ENCODE results near the gene ETFBKMT. TPM values are rescaled to one million over a fixed set of nuclear protein-coding genes. Genes with fewer than 3 reads are reported as not detected.
"Not testable (repeated sequence)": the region's sequence is repeated elsewhere in the genome, so short reads cannot be mapped to it uniquely, and the experiment has no call there.

The ETFBKMT gene
- total RNA-seq, 1 donor from 2014 or later = 2.2 TPM

DNA sequence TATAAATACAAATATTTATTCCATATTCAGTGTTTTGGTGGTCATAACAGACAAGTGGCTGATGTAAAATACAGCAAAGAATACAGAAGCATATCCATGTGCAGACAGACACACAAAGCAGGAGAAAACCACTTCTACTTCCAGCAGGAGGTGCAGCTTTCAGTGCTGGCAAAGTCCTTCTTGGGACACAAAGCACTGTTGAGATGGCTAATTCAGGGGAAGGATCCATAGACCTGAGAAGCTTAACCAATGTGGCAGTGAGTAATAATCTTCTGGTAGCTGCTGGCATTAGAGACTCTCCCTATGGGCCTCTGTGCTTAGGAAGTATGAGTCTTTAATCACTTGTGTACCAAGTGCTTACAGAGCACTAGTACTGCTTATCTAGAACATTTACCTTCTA is 42.6 kb downstream of the ETFBKMT start:
- TF ChIP-seq, protein P1, sequence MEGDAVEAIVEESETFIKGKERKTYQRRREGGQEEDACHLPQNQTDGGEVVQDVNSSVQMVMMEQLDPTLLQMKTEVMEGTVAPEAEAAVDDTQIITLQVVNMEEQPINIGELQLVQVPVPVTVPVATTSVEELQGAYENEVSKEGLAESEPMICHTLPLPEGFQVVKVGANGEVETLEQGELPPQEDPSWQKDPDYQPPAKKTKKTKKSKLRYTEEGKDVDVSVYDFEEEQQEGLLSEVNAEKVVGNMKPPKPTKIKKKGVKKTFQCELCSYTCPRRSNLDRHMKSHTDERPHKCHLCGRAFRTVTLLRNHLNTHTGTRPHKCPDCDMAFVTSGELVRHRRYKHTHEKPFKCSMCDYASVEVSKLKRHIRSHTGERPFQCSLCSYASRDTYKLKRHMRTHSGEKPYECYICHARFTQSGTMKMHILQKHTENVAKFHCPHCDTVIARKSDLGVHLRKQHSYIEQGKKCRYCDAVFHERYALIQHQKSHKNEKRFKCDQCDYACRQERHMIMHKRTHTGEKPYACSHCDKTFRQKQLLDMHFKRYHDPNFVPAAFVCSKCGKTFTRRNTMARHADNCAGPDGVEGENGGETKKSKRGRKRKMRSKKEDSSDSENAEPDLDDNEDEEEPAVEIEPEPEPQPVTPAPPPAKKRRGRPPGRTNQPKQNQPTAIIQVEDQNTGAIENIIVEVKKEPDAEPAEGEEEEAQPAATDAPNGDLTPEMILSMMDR (IDR thresholded peaks at IDR 0.05; ENCODE audit: insufficient read depth, low read depth, low read length) = no peak
- TF ChIP-seq EZH2 (IDR thresholded peaks at IDR 0.05; ENCODE audit: insufficient read depth, low read length) = no peak
- Histone ChIP-seq H3K79me2 (ENCODE audit: insufficient read depth, low read length) (no peaks in the 10 kb centered on the region), H3K9ac (ENCODE audit: low read length) (no peak overlapping the region), H3K36me3 (ENCODE audit: insufficient read depth, low read length) (no peaks in the 10 kb centered on the region), H3K9me3 (ENCODE audit: insufficient read depth, low read depth, low read length) (no peaks in the 10 kb centered on the region), H3K4me3 (ENCODE audit: insufficient read depth, low read depth, low read length) (no peak overlapping the region), H3K27me3 (ENCODE audit: insufficient read depth, low read length) (no peaks in the 10 kb centered on the region), H4K20me1 (ENCODE audit: insufficient read depth, low read length) (no peaks in the 10 kb centered on the region), H3K4me1 (ENCODE audit: insufficient read depth, low read length) (no peaks in the 10 kb centered on the region), H2AFZ (ENCODE audit: low read depth, low read length) (no peak overlapping the region), H3K4me2 (ENCODE audit: low read length) (no peak overlapping the region), H3K27ac (ENCODE audit: low read depth, low read length) (no peak overlapping the region)
- no peaks in the 10 kb centered on the region for H3K4me1 Mint-ChIP-seq (ENCODE audit: low read depth, unreplicated experiment)
- FAIRE-seq = no peak
- DNase-seq (ENCODE audit: low read depth) = peak; percentile 16
- H3K9me3 Mint-ChIP-seq (ENCODE audit: unreplicated experiment) = no peaks in the 10 kb centered on the region
- H3K4me3 Mint-ChIP-seq (ENCODE audit: unreplicated experiment) = no peak overlapping the region
- no peaks in the 10 kb centered on the region for H3K36me3 Mint-ChIP-seq (ENCODE audit: low read depth, unreplicated experiment)
- H3K27ac Mint-ChIP-seq (ENCODE audit: unreplicated experiment) = no peak overlapping the region
- H3K27me3 Mint-ChIP-seq (ENCODE audit: low read depth, unreplicated experiment) = no peaks in the 10 kb centered on the region

DNA sequence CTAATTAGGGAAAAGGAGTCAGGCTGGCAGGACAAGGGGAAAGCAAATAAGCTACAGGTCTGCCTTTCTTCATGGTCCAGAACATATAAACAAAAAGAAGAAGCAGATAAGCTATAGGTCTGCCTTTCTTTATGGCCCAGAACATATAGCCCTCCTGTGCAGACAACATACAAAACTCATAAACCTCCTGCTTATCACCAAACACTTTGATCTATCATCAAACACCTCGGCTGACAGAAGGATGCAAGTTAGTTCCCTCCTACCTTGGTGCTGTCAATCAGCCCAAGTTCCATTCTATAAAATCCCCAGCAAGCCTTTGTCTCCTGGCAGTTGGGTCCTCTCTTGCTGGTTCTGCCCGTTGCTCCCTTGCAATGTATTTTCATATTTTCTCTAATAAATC is 46.1 kb downstream of the ETFBKMT start:
- Mint-ChIP-seq H3K36me3 (ENCODE audit: low read depth, unreplicated experiment) (peaks cover 7% of the 10 kb centered on the region), H3K4me1 (ENCODE audit: low read depth, unreplicated experiment) (no peaks in the 10 kb centered on the region), H3K9me3 (ENCODE audit: unreplicated experiment) (peaks cover 12% of the 10 kb centered on the region), H3K27me3 (ENCODE audit: low read depth, unreplicated experiment) (no peaks in the 10 kb centered on the region), H3K4me3 (ENCODE audit: unreplicated experiment) (no peak overlapping the region), H3K27ac (ENCODE audit: unreplicated experiment) (no peak overlapping the region)
- no peak for TF ChIP-seq EZH2 (IDR thresholded peaks at IDR 0.05; ENCODE audit: insufficient read depth, low read length)
- TF ChIP-seq, protein P1 (IDR thresholded peaks at IDR 0.05; ENCODE audit: insufficient read depth, low read depth, low read length) = no peak
- Histone ChIP-seq H3K4me3 (ENCODE audit: insufficient read depth, low read depth, low read length) (no peak overlapping the region), H3K36me3 (ENCODE audit: insufficient read depth, low read length) (no peaks in the 10 kb centered on the region), H3K79me2 (ENCODE audit: insufficient read depth, low read length) (no peaks in the 10 kb centered on the region), H2AFZ (ENCODE audit: low read depth, low read length) (no peak overlapping the region), H3K27me3 (ENCODE audit: insufficient read depth, low read length) (no peaks in the 10 kb centered on the region), H3K9ac (ENCODE audit: low read length) (no peak overlapping the region), H3K4me2 (ENCODE audit: low read length) (no peak overlapping the region), H3K27ac (ENCODE audit: low read depth, low read length) (no peak overlapping the region), H4K20me1 (ENCODE audit: insufficient read depth, low read length) (no peaks in the 10 kb centered on the region), H3K9me3 (ENCODE audit: insufficient read depth, low read depth, low read length) (no peaks in the 10 kb centered on the region), H3K4me1 (ENCODE audit: insufficient read depth, low read length) (no peaks in the 10 kb centered on the region)
- no peak for FAIRE-seq
- DNase-seq (ENCODE audit: low read depth) = no peak

DNA sequence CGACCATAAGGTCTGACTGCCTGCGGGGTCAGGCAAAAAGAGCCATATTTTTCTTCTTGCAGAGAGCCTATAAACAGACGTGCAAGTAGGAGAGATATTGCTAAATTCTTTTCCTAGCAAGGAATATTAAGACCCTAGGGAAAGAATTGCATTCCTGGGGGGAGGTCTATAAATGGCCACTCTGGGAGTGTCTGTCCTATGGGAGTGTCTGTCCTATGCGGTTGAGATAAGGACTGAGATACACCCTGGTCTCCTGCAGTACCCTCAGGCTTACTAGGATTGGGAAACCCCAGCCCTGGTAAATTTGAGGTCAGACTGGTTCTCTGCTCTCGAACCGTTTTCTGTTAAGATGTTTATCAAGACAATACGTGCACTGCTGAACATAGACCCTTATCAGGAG is 48.6 kb downstream of the ETFBKMT start:
- not testable (repeated sequence) for H3K4me2 ChIP-seq (ENCODE audit: low read length); H2AFZ ChIP-seq (ENCODE audit: low read depth, low read length); H3K4me1 ChIP-seq (ENCODE audit: insufficient read depth, low read length); H3K27ac ChIP-seq (ENCODE audit: low read depth, low read length); H3K27me3 Mint-ChIP-seq (ENCODE audit: low read depth, unreplicated experiment); H3K9ac ChIP-seq (ENCODE audit: low read length); H3K27ac Mint-ChIP-seq (ENCODE audit: unreplicated experiment); H3K9me3 ChIP-seq (ENCODE audit: insufficient read depth, low read depth, low read length); H3K79me2 ChIP-seq (ENCODE audit: insufficient read depth, low read length); H3K27me3 ChIP-seq (ENCODE audit: insufficient read depth, low read length); H3K4me3 Mint-ChIP-seq (ENCODE audit: unreplicated experiment); H3K36me3 Mint-ChIP-seq (ENCODE audit: low read depth, unreplicated experiment); H3K4me3 ChIP-seq (ENCODE audit: insufficient read depth, low read depth, low read length); H3K4me1 Mint-ChIP-seq (ENCODE audit: low read depth, unreplicated experiment); DNase-seq (ENCODE audit: low read depth); FAIRE-seq; H3K36me3 ChIP-seq (ENCODE audit: insufficient read depth, low read length); H4K20me1 ChIP-seq (ENCODE audit: insufficient read depth, low read length)
- H3K9me3 Mint-ChIP-seq (ENCODE audit: unreplicated experiment) = peaks cover 12% of the 10 kb centered on the region

All from astrocyte (in vitro differentiated cells and primary cell).